ENCODE data around the gene RNASET2.
A peak's percentile ranks its signal among the peaks of the same experiment; 100 is the strongest.

The RNASET2 gene

DNA sequence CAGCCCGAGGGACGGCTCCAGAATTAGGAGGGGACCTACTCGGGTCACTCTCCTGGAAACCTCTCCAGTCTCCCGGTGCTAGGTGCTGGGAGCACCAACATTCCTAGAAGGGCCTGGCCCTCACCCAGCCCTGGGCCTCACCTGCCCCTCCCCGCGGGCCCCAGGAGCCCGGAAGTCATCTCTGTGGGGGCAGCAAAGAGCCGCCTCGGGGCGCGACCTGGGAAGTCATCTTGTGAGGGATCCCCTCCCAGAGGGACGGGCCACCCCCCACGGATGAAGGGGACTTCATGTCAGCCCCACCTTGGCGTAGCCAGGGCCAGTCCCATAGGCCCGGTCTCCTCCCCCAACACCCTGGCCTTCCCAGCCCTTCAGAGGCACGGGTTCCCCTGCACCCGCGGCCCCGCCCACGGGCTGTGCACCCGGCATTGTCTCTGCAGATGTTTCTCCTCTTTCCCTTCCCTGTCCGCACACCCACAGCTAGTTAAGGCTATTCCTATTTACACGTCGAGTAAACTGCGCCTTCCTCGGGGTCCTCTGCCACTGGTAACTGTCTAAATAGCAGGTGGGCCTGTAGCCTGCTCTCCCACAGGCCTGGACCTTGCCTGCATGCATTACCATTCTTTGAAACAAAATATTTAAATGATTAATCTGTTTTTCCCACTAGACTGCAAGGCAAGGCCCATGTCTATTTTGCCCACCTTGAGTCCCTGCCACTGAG, 896 bp upstream of the RNASET2 start:
- no peak for DNase-seq (ENCODE audit: low read depth)
- TF ChIP-seq, protein P1, sequence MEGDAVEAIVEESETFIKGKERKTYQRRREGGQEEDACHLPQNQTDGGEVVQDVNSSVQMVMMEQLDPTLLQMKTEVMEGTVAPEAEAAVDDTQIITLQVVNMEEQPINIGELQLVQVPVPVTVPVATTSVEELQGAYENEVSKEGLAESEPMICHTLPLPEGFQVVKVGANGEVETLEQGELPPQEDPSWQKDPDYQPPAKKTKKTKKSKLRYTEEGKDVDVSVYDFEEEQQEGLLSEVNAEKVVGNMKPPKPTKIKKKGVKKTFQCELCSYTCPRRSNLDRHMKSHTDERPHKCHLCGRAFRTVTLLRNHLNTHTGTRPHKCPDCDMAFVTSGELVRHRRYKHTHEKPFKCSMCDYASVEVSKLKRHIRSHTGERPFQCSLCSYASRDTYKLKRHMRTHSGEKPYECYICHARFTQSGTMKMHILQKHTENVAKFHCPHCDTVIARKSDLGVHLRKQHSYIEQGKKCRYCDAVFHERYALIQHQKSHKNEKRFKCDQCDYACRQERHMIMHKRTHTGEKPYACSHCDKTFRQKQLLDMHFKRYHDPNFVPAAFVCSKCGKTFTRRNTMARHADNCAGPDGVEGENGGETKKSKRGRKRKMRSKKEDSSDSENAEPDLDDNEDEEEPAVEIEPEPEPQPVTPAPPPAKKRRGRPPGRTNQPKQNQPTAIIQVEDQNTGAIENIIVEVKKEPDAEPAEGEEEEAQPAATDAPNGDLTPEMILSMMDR (IDR thresholded peaks at IDR 0.05; ENCODE audit: insufficient read depth, low read depth, low read length, missing control alignments): no peak
- H3K4me3 ChIP-seq (ENCODE audit: low read length): peak overlapping the region; percentile 56

GRCh38 chr6:166955865-166956443, 396 bp downstream of the RNASET2 start:
- peak; percentile 46 for DNase-seq (ENCODE audit: low read depth)
- TF ChIP-seq, protein P1 (IDR thresholded peaks at IDR 0.05; ENCODE audit: insufficient read depth, low read depth, low read length, missing control alignments): no peak
- H3K4me3 ChIP-seq (ENCODE audit: low read length): peak overlapping the region; percentile 56

GRCh38 chr6:166955121-166955864, 1.1 kb downstream of the RNASET2 start:
- TF ChIP-seq, protein P1 (IDR thresholded peaks at IDR 0.05; ENCODE audit: insufficient read depth, low read depth, low read length, missing control alignments): no peak
- DNase-seq (ENCODE audit: low read depth): no peak
- H3K4me3 ChIP-seq (ENCODE audit: low read length): peak overlapping the region; percentile 56

DNA sequence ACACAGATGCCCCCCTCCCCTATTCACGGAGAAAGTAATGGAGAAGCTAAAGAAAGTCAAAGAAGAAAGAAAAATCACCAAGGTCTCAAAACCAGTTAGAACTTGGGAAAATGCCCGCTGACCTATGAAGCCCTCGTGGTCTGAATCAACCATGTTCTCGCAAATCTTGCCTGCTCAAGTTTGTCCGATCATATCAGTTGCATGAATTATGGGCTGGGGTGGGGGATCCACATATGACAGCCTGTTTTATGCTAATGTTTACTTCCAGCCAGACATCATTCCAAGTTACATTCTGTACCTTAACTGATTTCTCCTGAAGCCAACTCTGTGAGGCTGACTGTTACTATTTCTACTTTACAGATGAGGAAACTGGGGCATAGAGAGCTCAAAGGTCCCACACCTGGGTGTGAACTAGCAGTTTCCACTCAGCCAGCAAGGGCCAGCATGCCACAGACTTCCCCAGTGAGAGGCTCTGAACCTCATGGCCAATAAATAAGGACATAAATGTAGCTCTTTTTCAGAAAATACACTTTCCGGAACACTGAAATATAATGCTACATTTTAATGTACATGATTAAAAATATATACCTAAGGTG, 2.1 kb downstream of the RNASET2 start:
- no peak for DNase-seq (ENCODE audit: low read depth)
- H3K4me3 ChIP-seq (ENCODE audit: low read length): no peak overlapping the region
- TF ChIP-seq, protein P1 (IDR thresholded peaks at IDR 0.05; ENCODE audit: insufficient read depth, low read depth, low read length, missing control alignments): no peak

DNA sequence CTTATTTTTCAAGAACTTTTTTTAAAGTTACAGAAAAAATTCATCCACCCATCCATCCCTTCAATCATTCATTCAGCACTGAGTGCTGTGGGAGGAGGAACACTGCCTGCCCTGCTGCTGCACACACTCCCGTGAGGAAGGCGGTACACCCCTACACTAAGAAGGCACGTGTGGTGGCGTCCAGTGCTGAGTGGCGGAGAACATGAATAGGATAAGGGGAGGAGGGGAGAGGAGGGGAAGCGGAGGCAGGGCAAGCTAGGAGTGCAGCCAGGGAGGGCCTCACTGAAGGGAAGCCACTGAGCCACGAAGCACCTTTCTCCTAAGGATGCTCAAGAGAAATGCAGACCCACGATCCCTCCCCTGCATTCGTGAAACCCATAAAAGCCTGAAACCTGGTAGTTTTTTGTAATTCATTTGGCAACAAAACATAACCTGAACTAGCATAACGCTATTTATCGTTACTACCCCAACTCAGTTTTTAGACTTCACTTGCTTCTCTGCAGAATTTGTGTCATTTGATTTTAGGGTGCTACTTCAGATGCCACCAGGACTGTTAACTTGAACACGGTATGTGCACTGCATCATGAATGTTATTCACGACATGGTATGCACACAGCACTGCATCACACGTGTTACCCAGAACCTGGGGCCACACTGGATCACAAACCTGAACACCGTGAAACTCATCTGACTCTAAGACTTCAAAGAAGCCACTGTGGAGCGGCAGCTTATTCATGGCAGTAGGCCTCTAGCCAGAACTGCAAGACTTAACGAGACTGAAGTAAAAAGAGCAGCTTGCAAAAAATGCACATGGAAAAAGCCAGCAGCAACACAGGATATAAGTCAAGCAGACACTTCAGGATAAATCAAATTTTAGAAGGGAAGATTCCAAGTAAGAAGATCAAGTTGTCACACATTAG, 3.5 kb downstream of the RNASET2 start:
- no peak overlapping the region for H3K4me3 ChIP-seq (ENCODE audit: low read length)
- DNase-seq (ENCODE audit: low read depth): no peak
- TF ChIP-seq, protein P1 (IDR thresholded peaks at IDR 0.05; ENCODE audit: insufficient read depth, low read depth, low read length, missing control alignments): no peak

DNA sequence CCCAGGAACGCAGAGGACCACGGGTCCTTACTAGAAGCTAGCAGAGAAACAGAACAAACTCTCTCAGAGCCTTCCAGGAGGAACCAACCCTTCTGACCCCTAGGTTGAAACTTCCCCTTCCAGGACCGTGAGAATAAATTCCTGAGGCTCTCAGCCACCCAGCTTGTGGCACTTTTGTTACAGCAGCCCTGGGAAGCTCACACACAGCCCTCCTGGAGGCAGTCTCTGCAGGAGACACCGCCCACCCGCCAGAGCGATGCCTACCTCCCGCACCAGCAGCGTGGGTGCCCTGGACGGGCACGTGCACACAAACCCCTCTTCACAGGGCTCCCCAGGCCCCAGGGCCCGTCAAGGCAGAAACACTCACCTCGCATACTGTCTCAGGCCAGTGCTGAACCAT, 4.2 kb downstream of the RNASET2 start:
- no peak overlapping the region for H3K4me3 ChIP-seq (ENCODE audit: low read length)
- TF ChIP-seq, protein P1 (IDR thresholded peaks at IDR 0.05; ENCODE audit: insufficient read depth, low read depth, low read length, missing control alignments): no peak
- DNase-seq (ENCODE audit: low read depth): no peak

Data from epithelial cell of esophagus (primary cell).